GM23248 (cell line): ENCODE measurements around the gene SMIM29. TPM values are rescaled to one million over a fixed set of nuclear protein-coding genes. Genes with fewer than 3 reads are reported as not detected.

Experiments used
- DNase-seq: peaks from one replicate; pipeline ENCODE4 v3.0.0-alpha.2; 2015
- H2AFZ ChIP-seq: fragments of 200-600 bp; sonication (generic); 2 replicates; pipeline ENCODE4 v1.6.1; 2016; ENCODE audit warnings: antibody characterized with exemption
- H3F3A ChIP-seq: fragments of 200-600 bp; sonication (generic); 2 replicates; pipeline ENCODE4 v1.6.1; 2016; ENCODE audit warnings: mild to moderate bottlenecking, antibody characterized with exemption, mixed run types; ENCODE audit not compliant: insufficient read depth
- H3K27ac ChIP-seq: fragments of 200-600 bp; sonication (generic); 2 replicates; pipeline ENCODE4 v1.5.1; 2016; ENCODE audit warnings: mild to moderate bottlenecking
- H3K27me3 ChIP-seq: fragments of 200-600 bp; sonication (generic); replicated peaks from 2 replicates; pipeline ENCODE4 v1.6.1; 2016; ENCODE audit warnings: mild to moderate bottlenecking; ENCODE audit not compliant: insufficient read depth
- H3K36me3 ChIP-seq: fragments of 200-600 bp; sonication (generic); 2 replicates; pipeline ENCODE4 v1.6.1; 2016; ENCODE audit warnings: low read depth, mild to moderate bottlenecking
- H3K4me1 ChIP-seq: fragments of 200-600 bp; sonication (generic); 2 replicates; pipeline ENCODE4 v1.6.1; 2016; ENCODE audit warnings: mild to moderate bottlenecking; ENCODE audit not compliant: insufficient read depth
- H3K4me2 ChIP-seq: fragments of 200-600 bp; sonication (generic); one replicate; pipeline ENCODE4 v1.6.1; 2016; ENCODE audit warnings: mild to moderate bottlenecking; ENCODE audit not compliant: unreplicated experiment
- H3K4me3 ChIP-seq: fragments of 200-600 bp; sonication (generic); 2 replicates; pipeline ENCODE4 v1.5.1; 2016; ENCODE audit warnings: mild to moderate bottlenecking
- H3K79me2 ChIP-seq: fragments of 200-600 bp; sonication (generic); 2 replicates; pipeline ENCODE4 v1.6.1; 2016; ENCODE audit warnings: mild to moderate bottlenecking; ENCODE audit not compliant: insufficient read depth
- H3K9ac ChIP-seq: fragments of 200-600 bp; sonication (generic); 2 replicates; pipeline ENCODE4 v1.6.1; 2016; ENCODE audit warnings: mild to moderate bottlenecking
- H3K9me2 ChIP-seq: fragments of 200-600 bp; sonication (generic); 2 replicates; pipeline ENCODE4 v1.6.1; 2016; ENCODE audit warnings: mixed run types, mild to moderate bottlenecking, moderate library complexity; ENCODE audit not compliant: insufficient read depth
- H3K9me3 ChIP-seq: fragments of 200-600 bp; sonication (generic); one replicate; pipeline ENCODE4 v1.6.1; 2017; ENCODE audit warnings: low read depth
- H4K20me1 ChIP-seq: fragments of 200-600 bp; sonication (generic); 2 replicates; pipeline ENCODE4 v1.6.0; 2016; ENCODE audit not compliant: insufficient read depth
- EZH2 ChIP-seq: fragments of 200-600 bp; sonication (generic); IDR thresholded peaks from 2 replicates; pipeline ENCODE4 v1.6.1; 2018; ENCODE audit warnings: antibody characterized with exemption, mild to moderate bottlenecking; ENCODE audit not compliant: insufficient read depth, poor library complexity, severe bottlenecking
- EZH2phosphoT487 ChIP-seq: fragments of 200-600 bp; sonication (generic); IDR thresholded peaks from 2 replicates; pipeline ENCODE4 v1.6.1; 2018; ENCODE audit warnings: antibody characterized with exemption, moderate library complexity, mild to moderate bottlenecking, low read depth; ENCODE audit not compliant: insufficient read depth
- WGBS, 2 experiments: methylation state at CpG; one replicate each; pipeline ENCODE4 v1.1.6; 2015 to 2017; ENCODE audit warnings: low lambda C conversion rate in 2 of 2, low coverage in 1 of 2; ENCODE audit errors: missing lambda C conversion rate in 2 of 2; 5-methylcytosine and 5-hydroxymethylcytosine counted together
- in situ Hi-C: fragments of 300-500 bp; cut with MboI; formaldehyde crosslinking; loops from 2 replicates; pipeline ENCODE4 v1.15.0; 2020
- polyA plus RNA-seq: library from polyadenylated mRNA; unstranded; fragments of >200 nt; fragmentation: Nextera tagmentation; extraction: Ambion mirVana; gene quantifications from 2 replicates; pipeline ENCODE4 v1.2.1, GENCODE V29; 2016
- total RNA-seq: library from RNA; depleted of rRNA; stranded (reverse); fragments of >200 nt; shearing (Covaris generic); gene quantifications from 2 replicates; pipeline ENCODE4 v1.2.3, GENCODE V29; 2014

The SMIM29 gene
- total and polyA plus RNA-seq, 2 experiments from 2014 or later: 35.1 to 55.1 TPM

GRCh38 chr6:34280216-34280615 is 31.4 kb upstream of the SMIM29 start:
- H3K4me1 ChIP-seq: peaks cover 6% of the 10 kb centered on the region; the same call in 1 of the 2 replicates
- in situ Hi-C loops: no loop called here
- H3K9me3 ChIP-seq: no peaks in the 10 kb centered on the region
- no peak overlapping the region for H3K27ac ChIP-seq
- 98 to 99% methylated on average over 4 of the region's 4 CpGs for WGBS, 2 experiments
- H3F3A ChIP-seq: peaks cover 15% of the 10 kb centered on the region; the same call in 1 of the 2 replicates
- no peaks in the 10 kb centered on the region for H4K20me1 ChIP-seq
- H3K9me2 ChIP-seq: no peaks in the 10 kb centered on the region
- no peak for DNase-seq
- peaks cover 7% of the 10 kb centered on the region; the same call in 1 of the 2 replicates for H3K36me3 ChIP-seq
- TF ChIP-seq EZH2 (no peak), EZH2phosphoT487 (no peak)
- H3K27me3 ChIP-seq: no peaks in the 10 kb centered on the region
- H3K79me2 ChIP-seq: no peaks in the 10 kb centered on the region
- no peak overlapping the region for H3K9ac ChIP-seq
- H3K4me2 ChIP-seq: no peak overlapping the region
- H2AFZ ChIP-seq: no peak overlapping the region
- no peak overlapping the region for H3K4me3 ChIP-seq

DNA sequence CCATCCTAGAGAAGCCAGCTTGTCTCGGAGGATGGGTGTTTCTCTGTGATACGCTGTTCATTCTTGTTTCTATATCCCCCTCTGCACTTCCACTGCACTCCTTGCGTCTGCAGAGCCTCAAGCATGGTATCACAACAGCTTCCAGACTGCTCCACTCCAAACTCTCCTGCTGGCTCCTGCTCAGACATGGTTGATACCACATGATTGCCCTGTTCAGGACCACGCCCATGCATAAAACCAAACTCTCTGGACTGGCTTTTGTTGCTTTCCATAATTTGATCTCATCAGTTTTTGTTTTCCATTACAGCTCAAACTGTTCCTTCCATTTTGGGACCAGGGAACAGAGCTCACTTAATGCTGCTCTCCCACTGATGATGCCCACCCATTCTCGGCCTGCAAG is 30.0 kb upstream of the SMIM29 start:
- no peak overlapping the region for H3K4me3 ChIP-seq
- no peaks in the 10 kb centered on the region for H3K9me3 ChIP-seq
- no peak overlapping the region for H3K9ac ChIP-seq
- no peaks in the 10 kb centered on the region for H3K27me3 ChIP-seq
- no peaks in the 10 kb centered on the region for H3K9me2 ChIP-seq
- in situ Hi-C loops: no loop called here
- DNase-seq: no peak
- WGBS, 2 experiments: 92 to 94% methylated on average over 5 of the region's 5 CpGs
- H3K79me2 ChIP-seq: no peaks in the 10 kb centered on the region
- no peak overlapping the region for H3K27ac ChIP-seq
- H3K4me2 ChIP-seq: no peak overlapping the region
- no peak overlapping the region for H2AFZ ChIP-seq
- no peaks in the 10 kb centered on the region for H3K4me1 ChIP-seq
- H3K36me3 ChIP-seq: peaks cover under 1% of the 10 kb centered on the region; the same call in 1 of the 2 replicates
- H3F3A ChIP-seq: 0 out of 2 replicates have a peak, but pooled peaks cover 1% of the 10 kb centered on the region
- H4K20me1 ChIP-seq: no peaks in the 10 kb centered on the region
- TF ChIP-seq EZH2 (no peak), EZH2phosphoT487 (no peak)

GRCh38 chr6:34277763-34278112 is 28.9 kb upstream of the SMIM29 start:
- DNase-seq: no peak
- H3K4me3 ChIP-seq: no peak overlapping the region
- H3K9ac ChIP-seq: no peak overlapping the region
- H3K9me2 ChIP-seq: no peaks in the 10 kb centered on the region
- H3K27me3 ChIP-seq: no peaks in the 10 kb centered on the region
- 88 to 89% methylated on average over 4 of the region's 4 CpGs for WGBS, 2 experiments
- TF ChIP-seq EZH2: no peak
- no peak for TF ChIP-seq EZH2phosphoT487
- H3F3A ChIP-seq: no peaks in the 10 kb centered on the region
- H4K20me1 ChIP-seq: no peaks in the 10 kb centered on the region
- in situ Hi-C loops: no loop called here
- no peaks in the 10 kb centered on the region for H3K9me3 ChIP-seq
- H3K27ac ChIP-seq: no peak overlapping the region
- H3K4me1 ChIP-seq: no peaks in the 10 kb centered on the region
- no peak overlapping the region for H3K4me2 ChIP-seq
- no peak overlapping the region for H2AFZ ChIP-seq
- no peaks in the 10 kb centered on the region for H3K79me2 ChIP-seq
- no peaks in the 10 kb centered on the region for H3K36me3 ChIP-seq

DNA sequence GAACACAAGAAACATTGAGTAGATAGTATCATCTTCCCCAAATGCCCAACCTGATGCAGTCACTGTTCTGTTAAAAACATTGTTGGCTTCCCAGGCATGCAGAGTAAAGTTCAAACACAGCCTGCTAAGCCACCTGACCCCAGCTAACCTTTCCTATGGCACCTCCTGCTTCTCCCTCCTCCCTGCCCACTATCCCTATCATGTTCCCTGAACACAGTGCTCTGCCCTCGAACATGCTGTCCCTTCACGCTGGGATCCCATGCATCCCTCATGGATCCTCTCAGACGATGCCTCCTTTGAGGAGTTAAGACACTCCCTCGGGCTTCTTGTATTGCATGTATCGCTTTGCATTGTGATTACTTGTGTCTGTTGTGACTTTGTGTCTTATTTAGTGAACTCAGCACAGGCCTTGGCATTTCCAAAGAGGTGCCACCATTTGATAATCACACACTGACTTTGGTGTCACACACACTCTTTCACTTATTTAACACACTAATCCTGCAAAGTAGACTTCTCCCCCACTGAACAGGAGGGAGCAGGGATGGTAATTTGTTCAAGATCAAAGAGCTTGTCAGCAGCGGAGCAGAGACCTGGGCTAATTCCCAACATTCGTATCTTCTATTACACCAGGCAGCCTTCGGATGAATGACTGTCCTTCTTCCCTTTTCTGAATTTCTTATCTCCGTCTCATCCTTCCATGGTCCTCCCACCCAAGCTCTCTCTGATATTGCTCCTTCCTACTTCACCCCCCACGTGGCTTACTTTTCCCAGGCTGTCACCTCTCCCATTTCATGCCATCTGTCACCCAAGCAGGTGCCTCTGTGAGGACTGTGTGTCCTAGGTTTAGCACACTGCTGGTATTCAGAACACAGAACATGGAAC is 28.3 kb upstream of the SMIM29 start:
- no peak for TF ChIP-seq EZH2
- no peak for TF ChIP-seq EZH2phosphoT487
- Histone ChIP-seq H3F3A (no peaks in the 10 kb centered on the region), H4K20me1 (no peaks in the 10 kb centered on the region), H3K9me3 (no peaks in the 10 kb centered on the region), H3K4me2 (no peak overlapping the region), H3K27ac (no peak overlapping the region), H3K79me2 (no peaks in the 10 kb centered on the region), H3K36me3 (no peaks in the 10 kb centered on the region), H3K4me1 (no peaks in the 10 kb centered on the region), H3K27me3 (no peaks in the 10 kb centered on the region), H2AFZ (no peak overlapping the region), H3K9ac (no peak overlapping the region), H3K4me3 (no peak overlapping the region), H3K9me2 (no peaks in the 10 kb centered on the region)
- no peak for DNase-seq
- in situ Hi-C loops: no loop called here
- 63 to 65% methylated on average over 10 of the region's 10 CpGs for WGBS, 2 experiments
